Activated T-helper 1 cell treated with Interleukin-2 at 50 U/mL for 16 hours (primary cell): Measurements from ENCODE around the gene LIPK.
"Not testable (repeated sequence)": the region's sequence is repeated elsewhere in the genome, so short reads cannot be mapped to it uniquely, and the experiment has no call there.

Experiments used
- DNase-seq: peaks from one replicate; pipeline ENCODE4 v3.0.0-alpha.2; 2020; ENCODE audit warnings: low read depth

LIPK gene

GRCh38 chr10:88705958-88706357, at the start of gene LIPK:
Gene LIPK (plus strand): TSS chr10:88706249. CDS start chr10:88724544, 18,295 bp downstream.
- DNase-seq: no peak

- no peak for DNase-seq
Observed at GRCh38 chr10:88657901-88658300, 48.1 kb upstream of the LIPK start.

GRCh38 chr10:88659725-88660597, 46.1 kb upstream of the LIPK start:
- no peak for DNase-seq

GRCh38 chr10:88660598-88660884, 45.5 kb upstream of the LIPK start:
- no peak for DNase-seq

- no peak for DNase-seq
Observed at GRCh38 chr10:88661018-88661417, 45.0 kb upstream of the LIPK start.

GRCh38 chr10:88661577-88661976, 44.5 kb upstream of the LIPK start:
- DNase-seq: no peak

- not testable (repeated sequence) for DNase-seq
Observed at GRCh38 chr10:88663153-88663552, 42.9 kb upstream of the LIPK start.

- DNase-seq: no peak
Observed at GRCh38 chr10:88664142-88664541, 41.9 kb upstream of the LIPK start, which contains the start of gene LIPF. Gene LIPF (plus strand): TSS chr10:88664442. CDS start chr10:88667298, 2,856 bp downstream.

- no peak for DNase-seq
Observed at GRCh38 chr10:88668465-88668864, 37.6 kb upstream of the LIPK start.

GRCh38 chr10:88670497-88670896, 35.6 kb upstream of the LIPK start:
- no peak for DNase-seq

GRCh38 chr10:88672041-88672440, 34.0 kb upstream of the LIPK start:
- no peak for DNase-seq

- DNase-seq: no peak
Observed at GRCh38 chr10:88676283-88677060, 29.6 kb upstream of the LIPK start.

GRCh38 chr10:88680958-88681357, 25.1 kb upstream of the LIPK start:
- no peak for DNase-seq

- no peak for DNase-seq
Observed at GRCh38 chr10:88682491-88682890, 23.6 kb upstream of the LIPK start.

- DNase-seq: no peak
Observed at GRCh38 chr10:88687853-88688467, 18.1 kb upstream of the LIPK start.

- DNase-seq: no peak
Observed at GRCh38 chr10:88689366-88689765, 16.7 kb upstream of the LIPK start.

GRCh38 chr10:88693392-88694020, 12.5 kb upstream of the LIPK start:
- no peak for DNase-seq

- DNase-seq: no peak
Observed at GRCh38 chr10:88702848-88703597, 3.0 kb upstream of the LIPK start.

GRCh38 chr10:88707429-88708155, 1.5 kb downstream of the LIPK start:
- no peak for DNase-seq

GRCh38 chr10:88709361-88709760, 3.3 kb downstream of the LIPK start:
- DNase-seq: not testable (repeated sequence)

- no peak for DNase-seq
Observed at GRCh38 chr10:88715517-88715916, 9.5 kb downstream of the LIPK start.
